GM20000 (cell line): ENCODE data around the gene NOL4L.

Source experiments
- DNase-seq: peaks from one replicate; pipeline ENCODE4 v3.0.0; 2012; ENCODE audit warnings: low spot score
- TF ChIP-seq, protein P1 (sequence below): IDR thresholded peaks from 2 replicates; pipeline ENCODE4 v1.5.1; 2012; ENCODE audit warnings: mild to moderate bottlenecking, control low read depth; ENCODE audit errors: extremely low read depth, missing control alignments

Gene NOL4L

DNA sequence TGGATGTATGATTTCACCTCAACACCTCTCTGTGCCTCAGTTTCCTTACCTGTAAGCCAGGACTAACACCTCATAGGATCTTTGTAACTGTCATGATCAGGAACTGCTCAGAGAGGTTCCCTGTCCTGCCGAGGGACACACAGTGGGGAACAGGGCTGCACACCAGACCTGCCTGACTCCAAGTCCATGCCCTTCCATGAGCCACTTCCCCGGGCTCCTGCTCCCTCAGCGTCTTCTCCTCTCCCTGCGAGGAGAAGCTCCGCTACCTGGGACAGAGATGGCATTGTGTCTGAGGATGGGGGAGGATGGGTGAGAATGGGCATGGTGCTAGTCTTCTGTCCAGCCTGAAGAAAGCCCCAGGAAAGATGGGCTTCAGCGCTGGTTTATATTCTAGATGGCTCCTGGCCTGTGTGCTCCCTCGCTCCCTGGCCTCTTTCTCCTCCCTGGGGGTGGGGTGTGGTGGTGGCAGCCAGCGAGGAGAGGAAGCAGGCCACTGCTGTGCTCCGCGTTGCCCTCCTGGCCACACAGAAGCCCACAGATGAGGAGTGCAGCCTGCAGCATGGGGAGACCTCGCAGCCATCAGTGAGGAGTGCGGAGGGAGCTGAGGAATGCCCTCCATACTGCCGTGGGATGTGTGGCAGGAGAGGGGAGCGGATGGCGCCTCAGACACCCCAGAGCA, 67.1 kb downstream of the NOL4L start:
- TF ChIP-seq, protein P1, sequence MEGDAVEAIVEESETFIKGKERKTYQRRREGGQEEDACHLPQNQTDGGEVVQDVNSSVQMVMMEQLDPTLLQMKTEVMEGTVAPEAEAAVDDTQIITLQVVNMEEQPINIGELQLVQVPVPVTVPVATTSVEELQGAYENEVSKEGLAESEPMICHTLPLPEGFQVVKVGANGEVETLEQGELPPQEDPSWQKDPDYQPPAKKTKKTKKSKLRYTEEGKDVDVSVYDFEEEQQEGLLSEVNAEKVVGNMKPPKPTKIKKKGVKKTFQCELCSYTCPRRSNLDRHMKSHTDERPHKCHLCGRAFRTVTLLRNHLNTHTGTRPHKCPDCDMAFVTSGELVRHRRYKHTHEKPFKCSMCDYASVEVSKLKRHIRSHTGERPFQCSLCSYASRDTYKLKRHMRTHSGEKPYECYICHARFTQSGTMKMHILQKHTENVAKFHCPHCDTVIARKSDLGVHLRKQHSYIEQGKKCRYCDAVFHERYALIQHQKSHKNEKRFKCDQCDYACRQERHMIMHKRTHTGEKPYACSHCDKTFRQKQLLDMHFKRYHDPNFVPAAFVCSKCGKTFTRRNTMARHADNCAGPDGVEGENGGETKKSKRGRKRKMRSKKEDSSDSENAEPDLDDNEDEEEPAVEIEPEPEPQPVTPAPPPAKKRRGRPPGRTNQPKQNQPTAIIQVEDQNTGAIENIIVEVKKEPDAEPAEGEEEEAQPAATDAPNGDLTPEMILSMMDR = no peak
- DNase-seq = no peak

GRCh38 chr20:32517518-32517873, 67.6 kb downstream of the NOL4L start:
- TF ChIP-seq, protein P1 = no peak
- DNase-seq = no peak

DNA sequence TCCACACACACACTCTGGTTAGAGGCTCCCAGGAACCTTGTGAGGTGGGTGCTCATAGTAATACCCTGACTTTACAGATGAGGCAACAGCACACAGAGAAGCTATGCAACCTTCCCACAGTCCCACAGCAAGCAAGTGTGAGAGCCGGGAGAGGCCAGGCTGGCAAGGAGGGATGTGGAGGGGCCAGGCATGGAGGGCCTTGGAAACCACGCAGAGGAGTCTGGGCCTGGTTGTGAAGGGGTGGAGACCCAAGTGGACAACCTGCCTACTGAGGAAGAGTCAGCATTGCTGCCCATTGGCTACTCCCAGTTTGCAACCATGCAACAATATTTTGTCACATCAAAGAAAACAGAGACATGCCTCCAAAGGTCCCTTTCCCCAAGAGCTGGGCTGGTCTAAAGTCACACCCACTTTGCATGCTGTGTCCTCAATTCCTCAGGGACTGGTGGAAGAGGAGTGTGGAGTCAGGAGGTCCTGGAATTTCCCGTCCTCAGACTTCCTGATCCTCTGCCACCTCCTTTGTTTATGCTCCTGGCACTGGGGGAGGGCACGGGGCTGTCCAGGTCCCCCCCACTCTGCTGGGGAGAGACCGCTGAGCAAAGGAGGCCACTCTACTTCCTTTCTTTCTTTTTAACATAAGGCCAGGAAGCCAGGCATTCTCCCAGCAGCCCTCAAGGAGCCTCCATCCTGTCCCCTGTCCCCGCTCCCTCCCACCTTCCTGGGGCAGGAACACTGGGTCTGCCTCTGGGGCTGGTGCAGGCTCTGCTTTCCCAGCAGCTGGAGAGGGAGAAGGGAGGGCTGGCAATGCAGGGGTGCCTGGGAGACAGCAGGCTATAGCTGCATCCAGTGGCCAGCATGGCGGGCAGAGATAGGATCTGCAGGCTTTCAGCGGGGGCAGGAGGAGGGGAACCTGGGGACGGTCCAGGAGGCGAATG, 68.3 kb downstream of the NOL4L start:
- DNase-seq = no peak
- TF ChIP-seq, protein P1 = no peak

- DNase-seq = no peak
- TF ChIP-seq, protein P1 = no peak
Observed at GRCh38 chr20:32515631-32516101, 69.5 kb downstream of the NOL4L start.

DNA sequence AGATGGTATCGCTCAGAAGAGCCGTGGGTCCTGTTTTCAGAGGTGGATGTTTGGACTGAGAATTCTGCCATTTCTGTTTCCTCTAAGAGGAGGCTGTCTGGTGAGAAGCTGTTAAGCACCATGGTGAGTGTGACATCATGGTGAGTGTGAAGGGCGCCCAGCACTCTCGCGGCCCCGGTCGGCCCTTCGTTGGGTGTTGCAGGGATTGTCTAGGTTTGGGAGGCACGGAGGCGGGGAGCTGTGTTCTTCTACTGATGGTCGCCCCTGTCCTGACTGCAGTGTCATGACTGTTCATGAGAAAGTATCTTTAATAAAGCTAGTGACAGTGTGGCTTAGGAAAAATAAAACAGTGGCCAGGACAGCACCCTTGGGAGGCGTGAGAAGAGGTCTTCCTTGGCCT, 70.4 kb downstream of the NOL4L start:
- no peak for DNase-seq
- TF ChIP-seq, protein P1 = no peak

DNA sequence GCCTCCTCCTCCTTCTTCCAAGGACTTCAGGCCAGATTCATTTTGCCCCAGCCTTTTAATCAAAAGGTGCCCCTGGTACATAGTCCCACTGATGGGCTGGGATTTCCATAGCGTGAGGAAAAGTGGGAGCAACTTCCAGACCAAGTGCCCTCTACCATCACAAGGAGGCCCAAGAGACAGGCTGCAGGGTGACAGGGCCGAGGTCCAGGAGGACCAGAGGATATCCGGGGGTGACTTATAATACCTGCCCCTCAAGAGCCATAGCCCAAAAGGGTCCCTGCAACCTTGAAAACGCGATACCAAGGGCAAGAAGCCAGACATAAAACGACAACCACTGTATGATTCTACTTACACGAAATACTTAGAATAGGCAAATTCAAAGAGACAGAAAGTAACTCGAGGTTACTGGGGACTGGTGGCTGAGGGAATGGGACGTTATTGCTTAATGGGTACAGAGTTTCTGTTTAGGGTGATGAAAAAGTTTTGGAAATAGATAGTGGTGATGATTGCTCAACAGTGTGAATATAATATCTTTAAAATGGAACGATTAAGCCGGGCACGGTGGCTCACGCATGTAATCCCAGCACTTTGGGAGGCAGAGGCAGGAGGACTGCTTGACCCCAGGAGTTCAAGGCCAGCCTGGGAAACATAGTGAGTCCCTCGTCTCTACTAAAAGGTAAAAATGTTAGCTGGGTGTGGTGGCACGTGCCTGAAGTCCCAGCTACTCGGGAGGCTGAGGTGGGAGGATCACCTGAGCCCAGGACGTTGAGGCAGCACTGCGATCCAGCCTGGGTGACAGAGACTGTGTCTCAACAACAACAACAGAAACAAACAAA, 71.9 kb downstream of the NOL4L start:
- TF ChIP-seq, protein P1 = no peak
- no peak for DNase-seq
